ENCODE results near the gene ERBB4.

The ERBB4 gene

GRCh38 chr2:211744379-211744778, 794.2 kb downstream of the ERBB4 start:
- Histone ChIP-seq H3K9me3 (ENCODE audit: control insufficient read depth, insufficient read depth, low read length) (no peaks in the 10 kb centered on the region), H3K36me3 (ENCODE audit: control insufficient read depth, low read length) (no peaks in the 10 kb centered on the region), H3K27ac (ENCODE audit: low read depth, low read length) (no peak overlapping the region), H3K4me3 (ENCODE audit: low read length) (no peak overlapping the region), H3K4me1 (ENCODE audit: control insufficient read depth, low read length) (no peaks in the 10 kb centered on the region), H3K27me3 (ENCODE audit: control insufficient read depth, low read length) (no peaks in the 10 kb centered on the region), H3K9me2 (replicated peaks; ENCODE audit: control insufficient read depth, low read length) (no peaks in the 10 kb centered on the region), H3K4me2 (ENCODE audit: low read length) (no peak overlapping the region), H3F3A (ENCODE audit: control insufficient read depth, insufficient read depth) (no peaks in the 10 kb centered on the region), H4K20me1 (ENCODE audit: control insufficient read depth, insufficient read depth, low read depth, low read length) (no peaks in the 10 kb centered on the region), H3K79me2 (ENCODE audit: control insufficient read depth, low read length) (no peaks in the 10 kb centered on the region)
- TF ChIP-seq CTCF (IDR thresholded peaks at IDR 0.05; ENCODE audit: low read depth, low read length, poor library complexity, severe bottlenecking) (no peak), EZH2phosphoT487 (IDR thresholded peaks at IDR 0.05; ENCODE audit: borderline replicate concordance, low read length) (no peak)

- H4K20me1 ChIP-seq (ENCODE audit: control insufficient read depth, insufficient read depth, low read depth, low read length): no peaks in the 10 kb centered on the region
- H3F3A ChIP-seq (ENCODE audit: control insufficient read depth, insufficient read depth): no peaks in the 10 kb centered on the region
- H3K27me3 ChIP-seq (ENCODE audit: control insufficient read depth, low read length): no peaks in the 10 kb centered on the region
- H3K4me2 ChIP-seq (ENCODE audit: low read length): no peak overlapping the region
- H3K36me3 ChIP-seq (ENCODE audit: control insufficient read depth, low read length): no peaks in the 10 kb centered on the region
- no peaks in the 10 kb centered on the region for H3K9me3 ChIP-seq (ENCODE audit: control insufficient read depth, insufficient read depth, low read length)
- no peaks in the 10 kb centered on the region for H3K4me1 ChIP-seq (ENCODE audit: control insufficient read depth, low read length)
- no peaks in the 10 kb centered on the region for H3K79me2 ChIP-seq (ENCODE audit: control insufficient read depth, low read length)
- TF ChIP-seq EZH2phosphoT487 (IDR thresholded peaks at IDR 0.05; ENCODE audit: borderline replicate concordance, low read length): no peak
- no peak for TF ChIP-seq CTCF (IDR thresholded peaks at IDR 0.05; ENCODE audit: low read depth, low read length, poor library complexity, severe bottlenecking)
- H3K4me3 ChIP-seq (ENCODE audit: low read length): no peak overlapping the region
- no peaks in the 10 kb centered on the region for H3K9me2 ChIP-seq (replicated peaks; ENCODE audit: control insufficient read depth, low read length)
- no peak overlapping the region for H3K27ac ChIP-seq (ENCODE audit: low read depth, low read length)
Measured at GRCh38 chr2:211741966-211742365, 796.6 kb downstream of the ERBB4 start.

GRCh38 chr2:211737282-211737681, 801.3 kb downstream of the ERBB4 start:
- Histone ChIP-seq H3K27ac (ENCODE audit: low read depth, low read length) (no peak overlapping the region), H3K79me2 (ENCODE audit: control insufficient read depth, low read length) (no peaks in the 10 kb centered on the region), H3K27me3 (ENCODE audit: control insufficient read depth, low read length) (no peaks in the 10 kb centered on the region), H3K4me2 (ENCODE audit: low read length) (no peak overlapping the region), H3K36me3 (ENCODE audit: control insufficient read depth, low read length) (no peaks in the 10 kb centered on the region), H3K4me3 (ENCODE audit: low read length) (no peak overlapping the region), H4K20me1 (ENCODE audit: control insufficient read depth, insufficient read depth, low read depth, low read length) (no peaks in the 10 kb centered on the region), H3K9me3 (ENCODE audit: control insufficient read depth, insufficient read depth, low read length) (no peaks in the 10 kb centered on the region), H3F3A (ENCODE audit: control insufficient read depth, insufficient read depth) (no peaks in the 10 kb centered on the region), H3K9me2 (replicated peaks; ENCODE audit: control insufficient read depth, low read length) (no peaks in the 10 kb centered on the region), H3K4me1 (ENCODE audit: control insufficient read depth, low read length) (no peaks in the 10 kb centered on the region)
- TF ChIP-seq EZH2phosphoT487 (IDR thresholded peaks at IDR 0.05; ENCODE audit: borderline replicate concordance, low read length) (no peak), CTCF (IDR thresholded peaks at IDR 0.05; ENCODE audit: low read depth, low read length, poor library complexity, severe bottlenecking) (no peak)

GRCh38 chr2:211730215-211730614, 808.4 kb downstream of the ERBB4 start:
- Histone ChIP-seq H3K79me2 (ENCODE audit: control insufficient read depth, low read length) (no peaks in the 10 kb centered on the region), H3K9me2 (replicated peaks; ENCODE audit: control insufficient read depth, low read length) (no peaks in the 10 kb centered on the region), H3K36me3 (ENCODE audit: control insufficient read depth, low read length) (no peaks in the 10 kb centered on the region), H3K27ac (ENCODE audit: low read depth, low read length) (no peak overlapping the region), H4K20me1 (ENCODE audit: control insufficient read depth, insufficient read depth, low read depth, low read length) (no peaks in the 10 kb centered on the region), H3F3A (ENCODE audit: control insufficient read depth, insufficient read depth) (no peaks in the 10 kb centered on the region), H3K4me3 (ENCODE audit: low read length) (no peak overlapping the region), H3K9me3 (ENCODE audit: control insufficient read depth, insufficient read depth, low read length) (no peaks in the 10 kb centered on the region), H3K4me1 (ENCODE audit: control insufficient read depth, low read length) (no peaks in the 10 kb centered on the region), H3K4me2 (ENCODE audit: low read length) (no peak overlapping the region), H3K27me3 (ENCODE audit: control insufficient read depth, low read length) (no peaks in the 10 kb centered on the region)
- TF ChIP-seq CTCF (IDR thresholded peaks at IDR 0.05; ENCODE audit: low read depth, low read length, poor library complexity, severe bottlenecking) (no peak), EZH2phosphoT487 (IDR thresholded peaks at IDR 0.05; ENCODE audit: borderline replicate concordance, low read length) (no peak)

Data from DOHH2 (cell line).